Nucleus accumbens (tissue), 56 donors: Measurements from ENCODE around the gene NES.
"Not testable (repeated sequence)": the region's sequence is repeated elsewhere in the genome, so short reads cannot be mapped to it uniquely, and the experiment has no call there.

ENCODE experiments used
- DNase-seq, 56 donors: peaks; one replicate each; lab custom pipeline; 2025; lab: John Stamatoyannopoulos, UW

NES gene

DNA sequence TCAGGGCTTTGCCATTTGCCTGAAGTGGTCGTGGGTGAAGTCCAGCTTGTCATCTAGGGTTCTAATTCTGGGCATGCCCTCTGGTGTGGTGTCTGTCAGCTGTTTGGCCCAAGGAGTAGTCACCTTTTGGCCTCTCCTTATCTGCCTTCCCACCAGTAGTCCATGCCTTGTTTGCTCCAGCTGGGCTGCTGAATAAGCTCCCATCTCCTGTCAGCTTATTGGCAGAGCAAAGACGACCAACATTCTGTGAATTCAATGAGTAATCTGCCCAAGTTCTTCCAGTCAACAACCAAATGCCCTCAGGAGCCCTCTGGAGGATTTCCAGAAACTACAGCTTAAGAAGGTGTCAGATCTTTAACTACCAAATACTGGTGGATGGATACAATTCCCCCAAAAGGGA, 28.3 kb downstream of the NES start:
- DNase-seq: no peak

DNA sequence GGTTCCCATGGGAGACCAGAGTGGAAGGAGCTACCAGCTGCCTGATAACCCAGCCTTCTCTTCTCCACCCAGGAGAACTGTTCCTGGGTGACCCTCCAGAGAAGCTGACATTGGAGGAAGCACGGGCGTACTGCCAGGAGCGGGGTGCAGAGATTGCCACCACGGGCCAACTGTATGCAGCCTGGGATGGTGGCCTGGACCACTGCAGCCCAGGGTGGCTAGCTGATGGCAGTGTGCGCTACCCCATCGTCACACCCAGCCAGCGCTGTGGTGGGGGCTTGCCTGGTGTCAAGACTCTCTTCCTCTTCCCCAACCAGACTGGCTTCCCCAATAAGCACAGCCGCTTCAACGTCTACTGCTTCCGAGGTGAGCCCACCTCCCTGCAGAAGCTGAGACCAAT, 28.7 kb downstream of the NES start:
- no peak for DNase-seq

DNA sequence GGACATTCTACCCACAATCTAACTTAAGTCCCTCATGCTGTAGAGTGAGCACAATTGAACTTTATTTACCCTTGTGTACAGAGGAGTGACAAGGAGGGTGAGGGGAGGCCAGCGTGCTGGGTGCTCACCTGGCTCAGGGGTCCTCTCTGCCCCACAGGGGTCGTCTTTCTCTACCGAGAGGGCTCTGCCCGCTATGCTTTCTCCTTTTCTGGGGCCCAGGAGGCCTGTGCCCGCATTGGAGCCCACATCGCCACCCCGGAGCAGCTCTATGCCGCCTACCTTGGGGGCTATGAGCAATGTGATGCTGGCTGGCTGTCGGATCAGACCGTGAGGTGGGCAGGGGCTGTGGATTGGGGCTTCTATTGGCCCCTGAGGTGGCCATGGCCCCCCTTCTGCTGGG, 29.9 kb downstream of the NES start:
- no peak for DNase-seq

DNA sequence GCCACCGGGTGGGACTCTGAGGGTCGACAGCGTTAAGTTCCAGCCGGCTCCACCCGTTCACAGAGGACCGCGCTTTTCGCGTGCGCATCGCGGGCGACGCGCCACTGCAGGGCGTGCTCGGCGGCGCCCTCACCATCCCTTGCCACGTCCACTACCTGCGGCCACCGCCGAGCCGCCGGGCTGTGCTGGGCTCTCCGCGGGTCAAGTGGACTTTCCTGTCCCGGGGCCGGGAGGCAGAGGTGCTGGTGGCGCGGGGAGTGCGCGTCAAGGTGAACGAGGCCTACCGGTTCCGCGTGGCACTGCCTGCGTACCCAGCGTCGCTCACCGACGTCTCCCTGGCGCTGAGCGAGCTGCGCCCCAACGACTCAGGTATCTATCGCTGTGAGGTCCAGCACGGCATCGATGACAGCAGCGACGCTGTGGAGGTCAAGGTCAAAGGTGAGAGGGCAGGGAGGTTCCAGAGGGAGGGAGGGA, 30.4 kb downstream of the NES start:
- DNase-seq: no peak

DNA sequence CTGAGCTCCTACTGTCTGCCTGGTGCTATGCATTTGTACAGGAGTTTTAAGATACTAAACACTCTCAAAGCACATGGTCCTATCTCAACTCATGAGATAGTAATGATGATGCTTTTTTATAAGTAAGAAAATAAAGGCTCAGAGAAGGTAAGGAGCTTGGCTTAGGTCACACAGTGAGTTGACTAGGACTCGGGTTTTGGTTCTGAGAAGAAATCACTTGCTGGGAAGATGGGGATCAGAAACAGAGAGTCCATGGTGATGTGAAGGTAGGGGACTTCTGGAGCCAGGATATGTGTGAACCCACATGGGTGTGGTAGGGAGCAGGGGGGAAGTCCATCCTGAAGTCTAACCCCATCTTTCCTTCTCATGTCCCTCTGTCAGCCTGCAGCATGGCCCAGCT, 31.5 kb downstream of the NES start:
- DNase-seq: no peak

DNA sequence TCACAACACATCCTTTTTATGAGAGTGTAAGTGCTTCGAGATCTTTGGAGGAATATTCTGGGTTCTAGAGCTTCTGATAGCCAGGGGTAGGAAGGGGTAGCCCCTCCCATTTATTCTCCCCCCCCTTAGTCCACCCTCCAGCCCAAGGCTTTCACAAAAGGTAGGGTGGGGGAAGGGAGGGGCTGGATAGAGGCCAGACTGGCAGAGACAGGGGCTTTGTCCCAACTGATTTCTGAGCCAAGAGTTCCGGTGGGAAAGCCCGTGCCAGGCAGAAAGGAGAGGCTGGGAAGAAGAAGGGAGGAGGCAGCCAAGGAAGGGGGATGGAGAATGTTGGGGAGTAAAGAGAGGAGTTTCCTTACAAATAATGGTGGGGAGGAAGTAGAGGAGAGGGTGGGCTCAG, 32.2 kb downstream of the NES start:
- peak in 26 of 56 donors; percentile 8 to 67 (median 35) for DNase-seq

DNA sequence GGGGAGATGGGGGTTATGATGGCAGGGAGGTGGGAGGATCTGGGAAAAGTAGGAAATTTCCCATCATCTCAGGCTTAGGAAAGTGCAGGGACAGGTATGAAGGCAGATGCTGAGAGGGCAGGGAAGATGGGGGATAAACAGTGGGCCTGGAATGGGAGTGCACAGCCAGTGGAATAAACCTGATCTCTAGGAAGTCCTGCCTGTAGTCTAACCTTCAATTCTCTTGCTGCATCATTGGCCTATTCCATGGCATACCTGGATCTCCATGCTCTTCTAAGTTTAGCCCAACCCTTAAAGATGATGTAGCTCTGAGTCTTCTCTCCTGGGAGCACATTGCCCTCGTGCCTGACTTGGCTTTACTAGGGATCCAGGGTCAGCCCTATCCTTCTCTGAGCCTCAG, 32.6 kb downstream of the NES start:
- no peak for DNase-seq

DNA sequence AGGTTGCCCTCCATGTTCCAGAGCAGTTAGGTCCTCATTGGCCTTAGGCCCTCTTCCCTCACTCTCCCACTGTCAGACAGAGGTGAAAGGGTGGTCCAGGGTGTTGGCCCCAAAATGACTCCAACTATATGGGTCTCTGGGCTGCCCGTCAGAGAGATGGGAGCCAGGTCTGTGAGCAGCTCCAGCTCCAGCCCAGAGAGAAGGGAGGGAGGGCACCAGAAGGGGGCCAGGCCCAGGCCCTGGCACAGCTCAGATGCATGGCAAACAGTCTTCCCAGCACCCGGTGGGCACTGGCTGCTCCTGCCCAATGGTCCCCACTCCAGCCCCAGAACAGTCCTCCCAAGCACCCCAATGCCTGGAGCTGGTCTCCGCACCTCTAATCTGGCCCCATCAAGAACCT, 33.1 kb downstream of the NES start:
- DNase-seq: peak in 1 of 56 donors; percentile 17

DNA sequence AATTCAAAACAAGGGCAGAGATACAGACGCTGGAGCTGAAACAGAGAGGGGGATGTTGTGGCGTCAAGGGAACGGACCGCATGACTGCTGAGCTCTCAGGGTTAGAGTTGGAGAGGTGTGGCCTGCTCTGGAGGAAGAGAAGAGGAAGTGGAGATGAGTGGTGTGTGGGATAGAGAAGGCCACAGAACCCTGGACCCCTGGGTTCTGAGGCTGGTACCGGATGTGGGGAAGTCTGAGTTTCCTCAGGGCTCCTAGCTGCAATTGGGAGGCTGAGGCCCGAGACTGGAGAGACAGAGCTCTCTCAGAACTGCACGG, 33.5 kb downstream of the NES start:
- peak in 1 of 56 donors; percentile 24 for DNase-seq

DNA sequence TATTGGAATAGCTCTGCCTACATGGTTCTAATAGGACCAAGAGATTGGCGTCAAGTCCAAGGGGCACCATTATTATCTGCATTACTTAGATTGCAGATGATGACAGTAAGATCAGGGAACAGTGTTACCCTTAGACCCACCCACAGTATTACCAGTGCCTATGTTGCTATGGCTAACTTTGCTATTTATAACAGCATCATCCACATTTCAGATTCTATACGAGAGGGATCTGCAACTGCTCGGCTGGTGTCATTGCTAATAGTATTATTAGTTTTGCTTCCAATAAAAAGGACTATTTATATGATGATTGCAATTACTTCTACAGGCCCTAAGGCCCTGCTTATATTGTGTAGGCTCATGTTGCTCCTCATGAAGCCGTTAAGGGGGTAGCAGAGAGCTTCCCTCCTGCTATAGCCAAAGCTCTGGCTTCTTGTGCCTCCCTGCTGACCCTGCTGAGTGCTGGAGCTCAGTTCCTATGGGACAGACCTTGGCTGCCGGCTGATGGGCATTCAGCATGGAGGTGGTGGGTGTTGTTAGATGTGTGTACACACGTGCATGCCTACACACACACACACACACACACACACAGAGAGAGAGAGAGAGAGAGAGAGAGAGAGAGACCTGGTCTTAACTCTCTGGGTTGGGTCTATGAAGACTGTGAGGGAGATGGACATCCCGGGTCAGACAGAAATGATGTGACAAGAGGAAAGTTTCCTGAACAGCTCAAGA, 34.0 kb downstream of the NES start:
- DNase-seq: peak in 2 of 56 donors; percentile 28 to 29

DNA sequence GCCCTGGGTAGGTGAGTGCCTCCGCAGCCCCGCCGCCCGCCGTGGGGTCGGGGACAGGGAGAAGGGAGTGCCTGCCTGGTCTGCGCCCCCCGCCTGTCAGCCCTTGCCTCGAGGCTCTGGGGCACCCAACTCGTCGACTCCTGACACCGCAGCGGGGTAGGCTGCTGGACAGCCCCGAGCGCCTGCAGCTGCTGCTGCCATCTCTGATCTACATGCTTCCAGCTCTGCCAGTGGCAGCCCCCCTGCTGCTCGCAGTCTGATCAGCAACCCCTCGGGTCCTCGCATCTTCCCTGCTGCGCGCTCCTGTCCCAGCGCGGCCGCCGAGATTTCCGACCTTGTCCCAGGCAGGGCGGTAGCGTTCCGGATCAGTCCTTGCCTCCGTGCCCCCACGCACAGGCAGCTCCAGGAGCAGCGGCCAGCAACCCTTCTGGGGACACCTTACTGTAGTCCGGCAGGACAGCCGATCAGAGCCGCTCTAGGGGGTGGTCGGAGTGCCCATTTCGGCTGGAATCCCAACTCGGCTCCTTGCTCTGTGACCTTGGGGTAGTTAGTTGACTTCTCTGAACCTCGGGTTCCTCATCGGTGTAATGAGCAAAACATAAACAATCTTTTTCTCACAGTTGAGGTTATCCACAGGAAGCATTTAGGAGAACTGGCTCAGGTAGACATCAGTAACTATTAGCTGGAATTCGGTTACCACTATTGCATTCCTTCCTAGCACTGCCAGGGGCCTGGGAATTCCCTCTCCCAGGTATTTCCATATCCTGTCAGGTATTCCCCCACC, 34.8 kb downstream of the NES start:
- DNase-seq: peak in 4 of 56 donors; percentile 31 to 71 (median 50)

DNA sequence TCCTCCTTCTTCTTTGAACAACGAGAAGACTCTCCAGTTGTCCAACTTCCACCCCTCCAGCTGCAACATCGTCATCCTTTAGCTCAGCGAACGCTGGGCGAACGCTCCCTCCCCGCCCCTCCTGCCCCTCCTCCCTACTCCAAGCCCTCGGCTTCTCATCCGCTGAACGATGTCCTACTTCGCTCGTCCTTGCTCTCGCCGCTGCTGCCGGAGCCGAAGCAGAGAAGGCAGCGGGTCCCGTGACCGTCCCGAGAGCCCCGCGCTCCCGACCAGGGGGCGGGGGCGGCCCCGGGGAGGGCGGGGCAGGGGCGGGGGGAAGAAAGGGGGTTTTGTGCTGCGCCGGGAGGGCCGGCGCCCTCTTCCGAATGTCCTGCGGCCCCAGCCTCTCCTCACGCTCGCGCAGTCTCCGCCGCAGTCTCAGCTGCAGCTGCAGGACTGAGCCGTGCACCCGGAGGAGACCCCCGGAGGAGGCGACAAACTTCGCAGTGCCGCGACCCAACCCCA, 35.4 kb downstream of the NES start, which contains the start of gene BCAN:
TSS of gene BCAN (plus strand) at position 357 of the 504 bp plus-strand sequence. CDS start 3,938 bp downstream, outside the sequence.
- DNase-seq: peak in 51 of 56 donors; percentile 32 to 86 (median 72)

DNA sequence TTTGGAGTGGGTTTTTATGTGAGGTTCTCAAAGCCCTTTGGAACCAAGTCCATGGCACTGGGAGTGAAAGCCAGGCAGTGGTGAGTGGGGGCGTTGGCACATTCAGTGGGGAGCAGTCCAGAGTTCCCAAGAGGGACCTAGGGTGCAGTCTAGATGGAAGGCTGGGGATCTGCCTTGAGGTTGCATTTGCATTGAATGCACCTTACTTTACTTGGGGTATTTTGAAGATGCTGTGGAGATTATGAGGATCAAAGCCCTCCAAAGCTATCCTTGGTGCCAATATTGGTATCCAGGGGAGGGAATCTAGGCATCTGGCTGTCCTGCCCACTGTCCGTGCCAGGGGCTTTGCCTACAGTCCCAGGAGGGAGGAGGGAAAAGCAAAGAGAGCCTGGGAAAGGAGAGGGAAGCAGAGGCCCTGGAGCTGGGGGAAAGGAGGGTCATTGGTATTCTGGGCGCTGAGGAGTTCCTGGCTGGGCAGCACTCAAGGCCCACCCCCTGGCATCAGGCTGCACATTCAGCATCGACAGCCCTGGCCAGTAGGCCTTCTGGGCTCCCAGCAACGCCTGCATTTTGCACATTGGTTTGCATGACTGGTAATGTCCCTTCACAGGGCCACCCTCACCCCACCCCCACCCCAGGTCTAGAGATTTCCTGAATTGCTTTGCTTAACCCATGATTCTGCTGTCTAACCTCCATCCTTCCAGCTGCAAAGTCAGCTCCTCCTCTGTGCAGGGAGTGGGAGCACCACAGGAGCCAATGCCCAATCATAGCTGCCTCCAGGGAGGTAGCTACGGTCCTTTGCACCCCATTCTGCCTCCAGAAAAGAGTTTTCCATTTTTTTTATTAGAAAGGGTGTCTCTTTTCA, 36.1 kb downstream of the NES start:
- peak in 49 of 56 donors; percentile 20 to 92 (median 61) for DNase-seq

DNA sequence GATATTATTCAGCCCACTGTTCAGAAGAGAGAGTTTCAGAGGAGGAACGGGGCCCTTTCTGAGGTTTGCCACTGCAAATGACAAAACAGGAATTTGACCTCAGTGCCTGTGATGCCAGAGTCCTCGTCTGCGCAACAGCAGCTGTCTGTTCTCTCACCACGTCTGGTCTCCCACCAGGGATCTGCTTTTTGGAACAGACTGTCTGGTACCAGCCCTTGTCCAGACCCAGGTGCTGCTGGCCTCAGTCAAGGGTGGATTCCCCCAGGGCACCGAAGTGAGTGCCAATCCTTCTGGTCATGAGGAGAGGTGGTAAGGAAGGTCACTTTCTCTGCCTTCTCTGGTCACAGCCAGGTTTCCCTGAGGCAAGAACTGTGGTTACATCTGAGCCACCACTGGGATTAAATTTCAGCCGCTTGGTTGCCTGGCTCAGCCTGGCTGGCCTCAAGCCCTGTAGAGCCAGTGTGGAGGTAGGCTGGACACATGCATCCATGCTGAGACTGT, 37.6 kb downstream of the NES start:
- peak in 1 of 56 donors; percentile 11 for DNase-seq

DNA sequence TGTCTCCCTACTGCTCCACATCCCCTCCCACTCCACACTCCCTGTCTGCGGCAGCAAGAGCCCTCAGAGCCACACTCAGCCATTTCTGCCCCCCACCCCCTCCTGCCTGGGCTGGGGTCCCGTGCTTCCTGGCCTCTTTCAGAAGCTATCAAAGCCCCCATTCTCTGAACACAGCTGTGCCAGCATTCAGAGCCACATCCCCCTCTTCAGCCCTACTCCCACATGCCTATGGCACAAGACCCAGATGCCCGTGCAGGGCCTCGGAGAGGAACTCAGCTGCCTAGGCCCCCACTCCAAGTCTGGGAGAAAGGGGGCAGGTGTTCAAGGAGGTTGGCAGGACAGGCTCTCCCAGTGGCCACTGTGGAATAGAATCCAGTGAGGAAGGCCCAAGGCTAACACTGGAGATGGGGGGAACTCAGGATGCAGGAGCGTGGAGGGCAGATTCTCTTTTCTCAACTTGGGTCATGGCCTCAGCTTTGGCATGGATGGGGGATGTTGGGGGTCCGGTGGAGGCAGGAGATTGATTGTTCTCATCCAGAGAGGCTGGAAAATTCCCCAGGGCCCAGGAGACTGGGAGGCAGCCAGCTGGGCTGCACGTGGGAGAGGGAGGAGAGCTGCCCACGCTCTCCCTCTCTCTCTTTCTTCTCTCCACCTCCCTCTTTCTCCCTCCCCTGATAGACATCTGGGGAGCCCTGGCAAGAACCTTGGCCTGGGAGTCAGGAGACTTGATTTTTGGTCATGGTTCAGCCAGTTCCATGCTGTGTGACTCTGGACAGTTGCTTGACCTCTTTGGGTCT, 38.8 kb downstream of the NES start:
- DNase-seq: peak in 45 of 56 donors; percentile 22 to 78 (median 57)

DNA sequence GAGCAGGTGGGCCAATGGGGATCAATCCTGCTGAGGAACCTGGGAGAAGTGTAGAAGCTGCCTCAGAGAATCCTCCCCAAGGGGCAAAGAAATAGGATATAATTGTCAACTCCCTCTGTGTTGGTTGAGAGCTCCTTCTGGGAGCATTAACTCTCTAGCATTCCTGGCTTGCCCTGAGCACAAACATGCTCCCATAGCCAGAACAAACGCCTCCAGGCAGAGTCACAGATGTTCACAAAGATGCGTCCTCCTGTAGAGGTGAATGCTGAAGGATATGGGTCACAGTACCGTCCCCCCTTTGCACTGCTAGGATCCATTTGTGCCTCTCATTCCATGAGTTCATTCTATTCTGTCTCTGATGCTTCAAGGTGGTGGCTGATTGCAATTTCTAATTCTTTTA, 44.9 kb downstream of the NES start:
- no peak for DNase-seq

DNA sequence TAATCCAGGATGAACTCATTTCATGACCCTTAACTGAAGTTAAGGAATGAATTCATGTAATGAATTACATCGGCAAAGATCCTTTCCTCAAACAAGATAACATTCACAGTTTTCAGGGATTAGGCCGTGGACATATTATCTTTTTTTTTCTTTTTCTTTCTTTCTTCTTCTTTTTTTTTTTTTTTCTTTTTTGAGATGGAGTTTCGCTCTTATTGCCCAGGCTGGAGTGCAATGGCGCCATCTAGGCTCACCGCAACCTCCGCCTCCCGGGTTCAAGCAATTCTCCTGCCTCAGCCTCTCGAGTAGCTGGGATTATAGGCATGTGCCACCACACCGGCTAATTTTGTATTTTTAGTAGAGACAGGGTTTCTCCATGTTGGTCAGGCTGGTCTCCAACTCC, 46.1 kb downstream of the NES start:
- DNase-seq: not testable (repeated sequence)

DNA sequence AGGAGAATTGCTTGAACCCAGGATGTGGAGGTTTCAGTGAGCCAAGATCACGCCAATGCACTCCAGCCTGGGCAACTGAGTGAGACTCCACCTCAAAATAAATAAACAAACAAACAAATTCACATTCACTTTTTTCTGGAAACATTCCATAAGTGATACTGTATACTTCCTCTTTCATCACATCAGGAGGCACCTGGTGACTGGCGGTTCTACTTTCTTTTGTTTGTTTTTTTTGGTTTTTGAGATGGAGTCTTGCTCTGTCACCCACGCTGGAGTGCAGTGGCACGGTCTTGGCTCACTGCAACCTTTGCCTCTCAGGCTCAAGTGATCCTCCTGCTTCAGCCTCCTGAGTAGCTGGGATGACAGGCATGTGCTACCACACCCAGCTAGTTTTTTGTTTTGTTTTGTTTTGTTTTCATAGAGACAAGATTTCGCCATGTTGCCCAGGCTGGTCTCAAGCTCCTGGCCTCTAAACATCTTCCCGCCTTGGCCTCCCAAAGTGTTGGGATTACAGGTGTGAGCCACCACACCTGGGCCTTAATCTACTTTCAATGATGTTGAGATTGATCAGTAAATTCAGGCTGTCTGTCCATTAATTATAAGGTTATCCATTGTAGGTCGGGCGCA, 47.3 kb downstream of the NES start:
- no peak for DNase-seq

DNA sequence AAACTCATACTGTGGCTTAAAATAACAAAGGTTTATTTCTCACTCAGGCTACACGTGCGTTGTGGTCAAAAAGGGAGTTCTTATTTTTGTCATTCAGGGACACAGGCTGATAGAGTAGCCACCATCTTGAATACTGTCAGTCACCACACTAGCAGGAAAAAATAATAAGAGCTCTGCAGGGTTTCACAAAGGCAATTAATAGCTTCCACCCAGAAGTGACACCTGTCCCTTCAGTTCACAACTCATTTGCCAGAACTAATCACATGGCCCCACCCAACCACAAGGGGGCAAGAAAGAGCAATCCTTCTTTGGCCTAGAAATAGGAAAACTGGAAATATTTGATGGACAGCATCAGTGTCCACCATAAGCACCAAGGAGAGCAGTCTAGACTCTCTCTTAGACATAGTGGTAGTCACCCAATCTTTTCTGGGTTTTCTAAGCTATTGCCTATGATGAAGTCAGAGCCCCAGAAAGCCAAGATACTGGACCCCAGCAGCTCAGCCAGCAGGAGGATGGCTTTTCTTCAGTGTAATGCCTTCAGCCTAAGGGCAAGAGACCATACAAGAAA, 49.8 kb downstream of the NES start:
- peak in 16 of 56 donors; percentile 8 to 57 (median 23) for DNase-seq
